Central memory CD8-positive, alpha-beta T cell (primary cell): ENCODE measurements around the gene OR2M7.
"Not testable (repeated sequence)": the region's sequence is repeated elsewhere in the genome, so short reads cannot be mapped to it uniquely, and the experiment has no call there.

Experiments
- ATAC-seq: fragments of 150-1000 bp; cut with Tn5 transposase; replicated peaks from 2 replicates; pipeline ENCODE4 v1.10.0; 2022; ENCODE audit warnings: mild to moderate bottlenecking, moderate FRiP score, moderate number of reproducible peaks; ENCODE audit not compliant: poor library complexity, severe bottlenecking; ENCODE audit errors: extremely low read depth
- DNase-seq, 2 donors: peaks; one replicate each; pipeline ENCODE4 v3.0.0; 2021; ENCODE audit warnings: low spot score in 2 of 2
- H3K27ac Mint-ChIP-seq: one replicate; pipeline ENCODE4 v1.8.0; 2022; ENCODE audit warnings: low read depth, mild to moderate bottlenecking, moderate library complexity, mixed read lengths
- H3K27me3 Mint-ChIP-seq: one replicate; pipeline ENCODE4 v1.8.0; 2022; ENCODE audit warnings: mixed read lengths
- H3K36me3 Mint-ChIP-seq: one replicate; pipeline ENCODE4 v1.8.0; 2022; ENCODE audit warnings: mild to moderate bottlenecking, moderate library complexity, mixed read lengths; ENCODE audit not compliant: insufficient read depth
- H3K4me1 Mint-ChIP-seq: one replicate; pipeline ENCODE4 v1.8.0; 2022; ENCODE audit warnings: mixed read lengths
- H3K4me3 Mint-ChIP-seq: one replicate; pipeline ENCODE4 v1.8.0; 2022; ENCODE audit warnings: mild to moderate bottlenecking, moderate library complexity, mixed read lengths
- H3K9me3 Mint-ChIP-seq: one replicate; pipeline ENCODE4 v1.8.0; 2022; ENCODE audit warnings: mixed read lengths

The OR2M7 gene, protein sequence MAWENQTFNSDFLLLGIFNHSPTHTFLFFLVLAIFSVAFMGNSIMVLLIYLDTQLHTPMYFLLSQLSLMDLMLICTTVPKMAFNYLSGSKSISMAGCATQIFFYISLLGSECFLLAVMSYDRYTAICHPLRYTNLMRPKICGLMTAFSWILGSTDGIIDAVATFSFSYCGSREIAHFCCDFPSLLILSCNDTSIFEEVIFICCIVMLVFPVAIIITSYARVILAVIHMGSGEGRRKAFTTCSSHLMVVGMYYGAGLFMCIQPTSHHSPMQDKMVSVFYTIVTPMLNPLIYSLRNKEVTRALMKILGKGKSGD

DNA sequence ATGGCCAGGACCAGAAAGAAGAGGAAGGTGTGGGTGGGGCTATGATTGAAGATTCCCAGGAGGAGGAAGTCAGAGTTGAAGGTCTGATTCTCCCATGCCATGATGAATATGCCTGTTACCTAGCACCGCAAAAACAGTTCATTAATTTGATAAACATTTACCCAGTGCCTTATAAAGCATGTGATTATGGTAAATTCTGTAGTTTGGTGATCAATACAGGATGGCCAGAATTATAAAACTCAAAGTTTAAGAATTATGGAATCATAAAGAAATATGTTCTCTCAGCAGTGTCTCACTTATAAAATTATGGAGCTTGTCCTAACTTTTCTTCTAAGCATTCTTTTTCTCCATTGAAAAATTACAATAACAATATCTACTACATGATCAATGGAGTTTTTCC lies at the start of gene OR2M7:
OR2M7 (minus strand) TSS at position 101 of the 400 bp plus-strand sequence; CDS start at position 101, 0 bp downstream.
- Mint-ChIP-seq H3K27ac (no peak within 1 kb of the TSS), H3K4me3 (no peak within 1 kb of the TSS), H3K27me3 (no peaks in the 10 kb centered on the region), H3K4me1 (no peaks in the 10 kb centered on the region), H3K9me3 (peaks cover 35% of the 10 kb centered on the region), H3K36me3 (no peaks in the 10 kb centered on the region)
- DNase-seq: no peak
- no peak for ATAC-seq

DNA sequence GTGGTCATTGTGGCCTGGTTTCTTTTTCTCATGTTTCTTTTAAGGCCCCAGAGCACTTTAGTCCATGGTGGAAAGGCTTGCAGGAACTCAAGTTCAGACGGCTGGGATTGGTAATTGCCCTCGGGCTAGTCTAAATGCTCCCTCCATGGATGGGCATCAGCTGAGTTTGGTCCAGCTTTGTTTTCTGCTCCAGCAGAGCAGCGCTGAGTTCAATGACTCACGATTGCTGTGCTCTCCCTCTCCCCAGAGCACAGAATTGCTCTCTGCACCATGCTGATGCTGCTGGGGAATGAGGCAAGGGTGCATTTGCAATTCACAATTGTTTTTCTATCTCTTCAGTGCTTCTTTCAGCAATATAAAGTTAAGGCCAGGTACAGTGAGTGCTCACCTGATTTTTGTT lies 49.4 kb upstream of the OR2M7 start:
- Mint-ChIP-seq H3K9me3 (peaks cover 8% of the 10 kb centered on the region), H3K36me3 (no peaks in the 10 kb centered on the region), H3K4me1 (no peaks in the 10 kb centered on the region), H3K27me3 (no peaks in the 10 kb centered on the region), H3K27ac (no peak overlapping the region), H3K4me3 (no peak overlapping the region)
- ATAC-seq: no peak
- no peak for DNase-seq

DNA sequence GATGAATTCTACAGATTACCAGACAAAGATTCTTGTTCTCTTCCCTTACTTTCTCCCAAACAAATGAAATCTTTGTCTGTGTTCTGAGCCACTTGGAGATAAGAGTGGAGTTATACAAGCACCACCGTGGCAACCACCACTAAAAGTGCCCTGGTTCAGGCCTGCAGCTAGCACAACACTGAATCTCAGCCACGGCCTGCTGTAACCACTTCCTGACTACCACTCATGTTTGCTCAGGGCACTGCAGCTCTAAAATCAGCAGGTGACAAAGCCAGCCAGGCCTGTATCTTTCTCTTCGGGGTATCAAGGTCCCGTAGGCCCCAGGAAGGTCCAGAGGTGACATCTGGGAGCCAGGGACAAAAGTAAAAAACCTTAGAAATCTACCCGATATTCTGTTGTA lies 48.0 kb upstream of the OR2M7 start:
- H3K36me3 Mint-ChIP-seq: no peaks in the 10 kb centered on the region
- ATAC-seq (no peak), DNase-seq (no peak)
- H3K27me3 Mint-ChIP-seq: no peaks in the 10 kb centered on the region
- H3K9me3 Mint-ChIP-seq: peaks cover 8% of the 10 kb centered on the region
- H3K4me1 Mint-ChIP-seq: no peaks in the 10 kb centered on the region
- no peak overlapping the region for H3K4me3 Mint-ChIP-seq
- H3K27ac Mint-ChIP-seq: no peak overlapping the region

DNA sequence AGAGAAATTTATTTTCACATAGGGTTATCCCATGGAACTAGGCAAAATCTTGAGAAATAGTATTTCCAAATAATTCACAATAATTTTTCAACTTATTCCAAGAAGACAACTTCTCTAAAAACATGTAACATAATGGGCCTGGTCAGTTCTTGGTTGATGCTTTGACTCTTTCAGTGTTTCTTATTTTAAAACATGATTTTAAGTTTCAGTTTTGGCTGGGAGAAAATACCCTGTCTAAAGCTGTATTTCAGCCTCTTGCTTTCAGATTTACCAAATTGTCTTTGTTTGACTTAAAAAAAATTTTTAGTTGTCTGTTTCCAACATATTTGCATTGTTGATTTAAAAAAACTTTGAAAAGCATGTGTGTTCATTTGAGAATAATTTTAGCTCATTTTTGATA lies 42.2 kb upstream of the OR2M7 start:
- no peak for DNase-seq
- ATAC-seq: no peak
- Mint-ChIP-seq H3K27me3 (peaks cover 11% of the 10 kb centered on the region), H3K4me1 (no peaks in the 10 kb centered on the region), H3K4me3 (no peak overlapping the region), H3K36me3 (no peaks in the 10 kb centered on the region), H3K27ac (no peak overlapping the region), H3K9me3 (peaks cover 13% of the 10 kb centered on the region)

- Mint-ChIP-seq H3K27ac (no peak within 1 kb of the TSS), H3K36me3 (no peaks in the 10 kb centered on the region), H3K4me3 (no peak within 1 kb of the TSS), H3K27me3 (peaks cover 12% of the 10 kb centered on the region), H3K4me1 (no peaks in the 10 kb centered on the region), H3K9me3 (peaks cover 13% of the 10 kb centered on the region)
- DNase-seq (no peak), ATAC-seq (no peak)
Measured at GRCh38 chr1:248361121-248361715, 36.9 kb upstream of the OR2M7 start, which contains the start of gene OR2T4. Gene OR2T4 (plus strand): TSS chr1:248361665. CDS start chr1:248361665, 0 bp downstream.

DNA sequence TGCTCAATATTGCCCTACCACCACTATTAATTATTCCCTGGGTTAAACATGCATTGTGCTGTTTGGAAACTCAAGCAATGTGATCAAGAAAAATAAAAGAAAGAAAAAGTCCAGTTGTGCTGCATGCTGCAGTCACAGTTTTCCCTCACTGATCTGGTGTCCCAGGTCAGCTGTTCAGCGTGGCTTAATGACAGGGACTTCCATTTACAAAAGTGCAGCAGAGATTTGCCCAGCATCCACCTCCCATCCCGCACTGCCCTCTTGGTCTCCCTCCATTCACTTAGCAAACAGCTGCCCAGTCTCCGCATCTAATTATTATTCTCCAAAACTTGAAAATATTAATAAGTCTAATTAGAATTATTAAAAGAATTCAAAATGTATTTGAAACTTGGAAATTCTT lies 35.0 kb upstream of the OR2M7 start:
- peaks cover 8% of the 10 kb centered on the region for H3K9me3 Mint-ChIP-seq
- no peaks in the 10 kb centered on the region for H3K36me3 Mint-ChIP-seq
- ATAC-seq (no peak), DNase-seq (no peak)
- H3K4me3 Mint-ChIP-seq: no peak overlapping the region
- peaks cover 12% of the 10 kb centered on the region for H3K27me3 Mint-ChIP-seq
- H3K27ac Mint-ChIP-seq: no peak overlapping the region
- H3K4me1 Mint-ChIP-seq: no peaks in the 10 kb centered on the region

GRCh38 chr1:248348475-248348874 lies 24.1 kb upstream of the OR2M7 start, which contains the start of gene OR14C36:
Gene OR14C36 (plus strand): TSS chr1:248348775. CDS start chr1:248348775, 0 bp downstream.
- DNase-seq: no peak
- Mint-ChIP-seq H3K27me3 (no peaks in the 10 kb centered on the region), H3K9me3 (peaks cover 7% of the 10 kb centered on the region), H3K4me3 (no peak within 1 kb of the TSS), H3K36me3 (no peaks in the 10 kb centered on the region), H3K27ac (no peak within 1 kb of the TSS), H3K4me1 (no peaks in the 10 kb centered on the region)
- no peak for ATAC-seq

DNA sequence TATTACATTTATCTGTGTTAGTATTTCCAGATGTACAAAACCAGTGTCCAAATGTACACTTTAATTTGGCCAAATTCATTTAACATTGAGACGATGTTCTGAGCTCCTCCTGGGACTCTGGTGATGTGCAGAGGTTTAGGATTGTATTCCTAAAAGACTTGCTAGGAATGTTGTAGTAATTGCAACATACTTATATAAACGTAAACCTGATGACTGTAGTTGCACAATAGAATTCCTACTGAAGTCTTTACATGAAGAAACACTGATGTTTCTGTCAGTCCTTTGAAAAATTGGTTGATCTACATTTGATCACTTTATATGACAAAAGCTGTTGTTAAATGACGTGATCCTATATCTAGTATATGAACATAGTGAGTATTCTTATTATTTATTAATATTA lies 19.1 kb upstream of the OR2M7 start:
- Mint-ChIP-seq H3K4me1 (no peaks in the 10 kb centered on the region), H3K36me3 (no peaks in the 10 kb centered on the region), H3K27ac (no peak overlapping the region), H3K9me3 (no peaks in the 10 kb centered on the region), H3K27me3 (no peaks in the 10 kb centered on the region), H3K4me3 (no peak overlapping the region)
- ATAC-seq (no peak), DNase-seq (no peak)

DNA sequence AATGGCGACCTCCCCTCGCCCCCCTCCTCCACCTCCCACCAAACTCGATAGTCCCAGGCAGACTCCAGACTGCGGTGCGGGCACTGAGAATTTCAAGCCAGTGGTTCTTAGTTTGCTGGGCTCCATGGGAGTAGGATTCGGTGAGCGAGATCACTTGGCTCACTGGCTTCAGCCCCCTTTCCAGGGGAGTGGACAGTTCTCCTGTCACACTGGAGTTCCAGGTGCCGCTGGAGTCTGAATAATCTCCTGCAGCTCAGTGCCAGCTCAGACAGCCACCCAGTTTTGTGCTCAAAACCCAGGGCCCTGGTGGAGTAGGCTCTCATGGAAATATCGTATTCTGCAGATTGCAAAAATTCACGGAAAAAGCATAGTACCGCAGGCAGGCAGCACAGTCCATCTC lies 7.6 kb downstream of the OR2M7 start:
- DNase-seq: no peak
- Mint-ChIP-seq H3K27me3 (no peaks in the 10 kb centered on the region), H3K27ac (no peak overlapping the region), H3K36me3 (peaks cover 4% of the 10 kb centered on the region), H3K4me1 (no peaks in the 10 kb centered on the region), H3K9me3 (peaks cover 32% of the 10 kb centered on the region), H3K4me3 (no peak overlapping the region)
- no peak for ATAC-seq

GRCh38 chr1:248306740-248307139 lies 17.6 kb downstream of the OR2M7 start:
- not testable (repeated sequence) for H3K9me3 Mint-ChIP-seq, H3K4me3 Mint-ChIP-seq, ATAC-seq, H3K27me3 Mint-ChIP-seq, H3K27ac Mint-ChIP-seq, DNase-seq, H3K36me3 Mint-ChIP-seq, H3K4me1 Mint-ChIP-seq

DNA sequence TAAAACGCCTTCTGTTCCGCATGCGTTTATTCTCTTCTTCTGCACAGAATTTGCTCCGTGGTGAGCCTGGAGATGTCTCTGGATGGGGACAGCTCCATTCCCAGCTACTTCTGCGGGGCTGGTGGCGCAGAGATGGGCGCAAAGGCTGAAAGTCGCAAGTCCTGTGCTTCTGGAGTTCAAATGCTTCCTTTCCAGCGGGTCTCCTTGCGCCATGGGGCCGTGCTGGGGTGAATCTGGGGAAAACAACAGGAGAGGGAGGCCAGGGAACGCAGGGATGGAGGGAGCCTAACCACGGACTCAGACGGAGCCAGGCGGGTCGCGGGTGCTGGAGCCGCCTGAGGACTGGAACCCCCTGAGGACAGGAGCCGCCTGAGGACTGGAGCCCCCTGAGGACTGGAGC lies 18.3 kb downstream of the OR2M7 start:
- Mint-ChIP-seq H3K4me1 (no peaks in the 10 kb centered on the region), H3K36me3 (no peaks in the 10 kb centered on the region), H3K9me3 (no peaks in the 10 kb centered on the region), H3K4me3 (no peak overlapping the region), H3K27me3 (no peaks in the 10 kb centered on the region), H3K27ac (no peak overlapping the region)
- DNase-seq: no peak
- ATAC-seq: no peak

DNA sequence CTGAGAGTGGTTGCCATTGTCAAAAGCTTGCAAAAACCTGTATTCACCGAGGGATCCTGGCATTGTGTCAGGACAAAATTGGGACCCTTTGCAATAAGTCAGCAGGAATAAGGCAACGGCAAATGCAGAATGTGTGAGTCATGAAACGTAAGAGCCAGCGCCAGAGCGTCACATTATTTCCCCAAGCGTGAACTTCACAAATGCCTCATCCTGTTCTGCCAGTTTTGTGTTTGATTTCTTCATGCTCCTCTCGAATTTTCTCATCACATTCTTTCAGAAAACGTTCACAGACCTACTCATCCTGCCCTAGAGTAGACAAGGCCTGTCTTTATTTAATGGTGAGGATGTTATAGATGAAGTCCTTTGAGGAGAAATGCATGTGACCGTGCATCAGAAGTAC lies 18.7 kb downstream of the OR2M7 start:
- H3K27ac Mint-ChIP-seq, H3K4me1 Mint-ChIP-seq, H3K4me3 Mint-ChIP-seq, H3K9me3 Mint-ChIP-seq, ATAC-seq, H3K27me3 Mint-ChIP-seq, H3K36me3 Mint-ChIP-seq, DNase-seq: not testable (repeated sequence)

DNA sequence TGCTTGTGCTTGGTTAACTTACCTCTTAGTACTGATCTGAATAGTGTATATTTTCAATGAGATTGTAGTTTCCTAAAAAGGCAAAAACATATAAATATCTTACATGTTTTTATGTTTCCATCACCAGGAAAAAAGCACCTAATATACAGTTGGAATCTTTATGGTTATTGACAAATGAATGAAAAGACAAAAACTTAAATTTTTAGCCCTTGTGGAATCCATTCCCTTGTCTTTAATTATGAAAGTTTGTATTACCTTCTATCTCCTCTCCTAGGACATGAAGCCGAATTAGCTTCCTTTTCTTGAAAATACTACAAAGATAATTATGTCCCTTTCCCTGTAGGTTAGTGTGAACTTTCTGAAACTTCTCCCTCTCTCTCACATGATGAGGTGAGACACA lies 21.0 kb downstream of the OR2M7 start, which contains the start of gene OR2T12:
OR2T12 (minus strand) TSS at position 101 of the 400 bp plus-strand sequence. CDS start 7,846 bp downstream, outside the sequence.
- no peaks in the 10 kb centered on the region for H3K36me3 Mint-ChIP-seq
- DNase-seq: no peak
- no peaks in the 10 kb centered on the region for H3K27me3 Mint-ChIP-seq
- H3K27ac Mint-ChIP-seq: no peak within 1 kb of the TSS
- H3K4me3 Mint-ChIP-seq: no peak within 1 kb of the TSS
- ATAC-seq: no peak
- H3K9me3 Mint-ChIP-seq: no peaks in the 10 kb centered on the region
- H3K4me1 Mint-ChIP-seq: no peaks in the 10 kb centered on the region
